Ascending aorta (tissue), 2 donors: ENCODE measurements around the gene STX1B. TPM values are rescaled to one million over a fixed set of nuclear protein-coding genes. Genes with fewer than 3 reads are reported as not detected.

Experiments
- DNase-seq, 2 donors: peaks; one replicate each; pipeline ENCODE4 v3.0.0-alpha.2; 2019; ENCODE audit warnings: low spot score in 2 of 2
- H3K27ac ChIP-seq, 2 donors: fragments of 200-600 bp; sonication (generic); one replicate each; pipeline ENCODE4 v1.5.1; 2016 to 2017; ENCODE audit warnings: mild to moderate bottlenecking in 1 of 2
- H3K27me3 ChIP-seq: fragments of 200-600 bp; sonication (generic); one replicate; pipeline ENCODE4 v1.5.1; 2017
- H3K36me3 ChIP-seq, 2 donors: fragments of 200-600 bp; sonication (generic); one replicate each; pipeline ENCODE4 v1.5.1; 2016
- H3K4me1 ChIP-seq, 2 donors: fragments of 200-600 bp; sonication (generic); one replicate each; pipeline ENCODE4 v1.5.1; 2016 to 2017; ENCODE audit warnings: mild to moderate bottlenecking in 1 of 2
- H3K4me3 ChIP-seq, 2 donors: fragments of 200-600 bp; sonication (generic); one replicate each; pipeline ENCODE4 v1.5.1; 2016 to 2017; ENCODE audit warnings: mild to moderate bottlenecking in 1 of 2
- H3K9me3 ChIP-seq, 2 donors: fragments of 200-600 bp; sonication (generic); one replicate each; pipeline ENCODE4 v1.5.1; 2016
- CTCF ChIP-seq, 3 experiments: fragments of 200-600 bp in 2 of 3; fragments of 450-650 bp in 1 of 3; sonication (generic) in 2 of 3; IDR thresholded peaks; one replicate each; pipeline ENCODE4 v1.5.1; 2016 to 2019; ENCODE audit warnings: antibody characterized with exemption in 3 of 3, mild to moderate bottlenecking in 1 of 3, moderate library complexity in 1 of 3
- intact Hi-C: fragments of 100-400 bp; cut with DNase I; formaldehyde crosslinking; loops from one replicate; pipeline ENCODE4 v1.15.1; 2023
- total RNA-seq: library from RNA; depleted of rRNA; stranded (reverse); fragments of >200 nt; gene quantifications from one replicate; pipeline ENCODE4 v1.1.0, GENCODE V29; 2016

STX1B gene
- total RNA-seq, 1 donor from 2014 or later: 2.0 TPM

GRCh38 chr16:30997725-30998711, 12.4 kb downstream of the STX1B start:
- intact Hi-C loops: loop anchor here (1.0 to 5.0 kb wide), 5 partner anchors 35 to 874 kb away; partner anchors contain the start of genes SETD1A, STX4, VKORC1 and ZNF267
- TF ChIP-seq CTCF (IDR thresholded peaks at IDR 0.05): no peak

DNA sequence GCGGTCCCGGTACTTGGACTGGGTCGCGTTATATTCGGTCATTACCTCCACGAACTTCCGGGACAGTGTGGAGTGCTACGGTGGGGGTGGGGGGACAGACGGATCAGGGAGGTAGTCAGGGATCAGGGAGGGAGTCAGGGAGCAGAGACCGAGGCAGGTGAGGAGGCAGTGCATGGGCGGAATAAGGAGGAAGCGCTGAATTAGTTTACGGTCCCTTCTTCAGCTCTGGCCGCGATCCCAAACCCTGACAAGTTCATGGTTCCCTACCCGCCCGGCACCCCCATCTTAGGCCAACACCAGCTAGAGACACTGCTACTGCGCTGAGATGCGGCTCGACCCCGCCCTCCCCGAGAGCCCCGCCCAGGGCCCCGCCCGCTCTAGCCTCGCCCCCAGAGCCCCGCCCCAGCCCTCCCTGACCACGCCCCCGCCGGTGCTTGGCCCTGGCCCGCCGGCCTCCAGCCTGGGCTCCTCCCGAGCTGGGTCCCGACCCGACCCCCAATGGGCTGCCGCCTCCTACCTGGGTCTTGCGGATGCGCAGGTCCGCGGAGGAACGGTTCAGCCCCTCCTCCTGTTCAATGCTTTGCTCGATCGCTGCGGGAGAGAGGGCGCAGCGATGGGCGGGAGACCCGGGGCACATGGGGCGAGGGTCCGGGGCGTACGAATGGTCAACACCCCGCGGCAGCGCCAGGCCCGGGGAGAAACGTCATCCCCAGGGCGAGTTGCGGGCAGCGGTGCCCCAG, 13.3 kb downstream of the STX1B start:
- DNase-seq: peak in 1 of 2 donors; percentile 90
- peak overlapping the region; percentile 65 to 78 for H3K4me3 ChIP-seq
- peaks cover 9 to 27% of the 10 kb centered on the region in 2 donors for H3K4me1 ChIP-seq
- TF ChIP-seq CTCF (IDR thresholded peaks at IDR 0.05): no peak
- no peaks in the 10 kb centered on the region for H3K9me3 ChIP-seq
- H3K36me3 ChIP-seq: no peaks in the 10 kb centered on the region
- no peaks in the 10 kb centered on the region for H3K27me3 ChIP-seq
- intact Hi-C loops: loop anchor here (1.0 to 5.0 kb wide), 5 partner anchors 36 to 875 kb away; partner anchors contain the start of genes SETD1A, STX4, VKORC1 and ZNF267
- peak overlapping the region; percentile 90 to 94 for H3K27ac ChIP-seq

More at GRCh38 chr16:30997725-30998711, 12.4 kb downstream of the STX1B start:
- H3K36me3 ChIP-seq: no peaks in the 10 kb centered on the region
- peak overlapping the region; percentile 65 to 78 for H3K4me3 ChIP-seq
- peak overlapping the region; percentile 90 to 94 for H3K27ac ChIP-seq
- no peaks in the 10 kb centered on the region for H3K9me3 ChIP-seq
- DNase-seq: peak in 1 of 2 donors; percentile 81
- no peaks in the 10 kb centered on the region for H3K27me3 ChIP-seq
- H3K4me1 ChIP-seq: peaks cover 9 to 27% of the 10 kb centered on the region in 2 donors

DNA sequence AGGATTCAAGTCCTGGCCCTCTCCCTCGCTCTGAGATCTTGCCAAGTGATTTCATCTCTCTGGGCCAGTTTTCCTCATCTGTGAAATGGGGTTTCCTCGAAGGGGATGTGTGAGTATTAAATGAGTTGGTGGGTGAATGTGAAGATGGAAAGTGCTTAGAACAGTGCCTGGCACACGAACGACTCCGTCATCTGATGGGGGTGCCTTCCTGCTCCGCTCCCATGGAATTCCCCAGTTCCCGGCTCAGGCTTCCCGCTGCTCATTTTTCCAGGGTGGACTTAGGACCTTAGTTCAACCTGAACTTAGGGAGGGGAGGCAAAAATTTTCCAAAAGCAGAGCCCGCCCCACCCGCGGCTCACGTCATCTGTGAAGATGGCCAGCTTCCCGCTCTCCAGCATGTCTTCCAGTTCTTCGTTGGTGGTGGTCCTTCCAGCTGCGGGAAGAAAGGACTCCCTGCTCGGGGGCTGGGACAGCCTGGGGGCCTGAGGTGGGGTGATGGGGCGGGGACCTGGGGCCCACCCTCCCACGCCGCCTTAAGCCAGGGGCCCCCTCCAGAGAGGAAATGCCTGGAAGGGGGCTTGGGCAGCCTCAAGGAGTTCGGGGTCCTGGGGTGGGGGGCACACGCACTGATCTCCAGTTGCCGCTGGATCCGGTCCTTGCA, 14.0 kb downstream of the STX1B start:
- peak overlapping the region; percentile 90 to 94 for H3K27ac ChIP-seq
- no peaks in the 10 kb centered on the region for H3K36me3 ChIP-seq
- intact Hi-C loops: loop anchor here (2.0 to 5.0 kb wide), 4 partner anchors 39 to 876 kb away; partner anchors contain the start of genes SETD1A, VKORC1, ZNF267 and ZNF646
- no peak for TF ChIP-seq CTCF (IDR thresholded peaks at IDR 0.05)
- H3K4me3 ChIP-seq: peak overlapping the region; percentile 65 to 78
- DNase-seq: no peak
- no peaks in the 10 kb centered on the region for H3K9me3 ChIP-seq
- peaks cover 9 to 27% of the 10 kb centered on the region in 2 donors for H3K4me1 ChIP-seq
- H3K27me3 ChIP-seq: no peaks in the 10 kb centered on the region

- no peak for DNase-seq
- Histone ChIP-seq H3K36me3 (no peaks in the 10 kb centered on the region), H3K27ac (peak overlapping the region in 1 of 2 donors; percentile 90), H3K4me3 (no peak overlapping the region), H3K4me1 (peaks cover 9 to 27% of the 10 kb centered on the region in 2 donors), H3K9me3 (no peaks in the 10 kb centered on the region), H3K27me3 (no peaks in the 10 kb centered on the region)
- TF ChIP-seq CTCF (IDR thresholded peaks at IDR 0.05): no peak
- intact Hi-C loops: loop anchor here (2.0 to 5.0 kb wide), 4 partner anchors 39 to 876 kb away; partner anchors contain the start of genes SETD1A, VKORC1, ZNF267 and ZNF646
These were observed 14.5 kb downstream of the STX1B start for GRCh38 chr16:30995927-30996323.
